ENCODE data around the gene YPEL1. TPM values are rescaled to one million over a fixed set of nuclear protein-coding genes. Genes with fewer than 3 reads are reported as not detected.

YPEL1 gene
- 0.08 TPM in 1 of 2 replicates, not detected in the other for total RNA-seq

GRCh38 chr22:21735200-21736083 is at the start of gene YPEL1:
Gene YPEL1, minus strand, starts transcription at chr22:21735794. Its CDS starts 25,050 bp downstream, at chr22:21710744.

Other genes with a start within 250 kb of the YPEL1 start
- not detected in 2 replicates for gene RIMBP3C, start 184.3 kb downstream of the YPEL1 start, total RNA-seq
- 65.3 and 84.4 TPM in 2 replicates for gene UBE2L3, start 168.1 kb downstream of the YPEL1 start, total RNA-seq
- 103 and 157 TPM in 2 replicates for gene YDJC, start 105.8 kb downstream of the YPEL1 start, total RNA-seq
- not detected in 2 replicates for gene CCDC116, start 103.0 kb downstream of the YPEL1 start, total RNA-seq
- gene SDF2L1, start 93.5 kb downstream of the YPEL1 start, total RNA-seq, result 124 and 205 TPM in 2 replicates
- 17.6 and 19.1 TPM in 2 replicates for gene PPIL2, start 69.8 kb downstream of the YPEL1 start, total RNA-seq
- 33.9 and 57.4 TPM in 2 replicates for gene MAPK1, start 131.9 kb upstream of the YPEL1 start, total RNA-seq
- gene PPM1F, start 217.1 kb upstream of the YPEL1 start, total RNA-seq, result 24.4 and 33.3 TPM in 2 replicates
- 16.1 and 17.5 TPM in 2 replicates for gene TOP3B, start 247.0 kb upstream of the YPEL1 start, total RNA-seq